SU-DHL-6 (cell line): ENCODE results near the gene CCDC182.

Experiments used
- H2AFZ ChIP-seq: fragments of 200-600 bp; sonication (generic); 2 replicates; pipeline ENCODE4 v1.6.1; 2014; ENCODE audit warnings: low read depth, mild to moderate bottlenecking, moderate library complexity, mixed read lengths, antibody characterized with exemption, low read length; ENCODE audit not compliant: severe bottlenecking
- H3F3A ChIP-seq: fragments of 200-600 bp; shearing (Covaris generic); 2 replicates; pipeline ENCODE4 v1.6.0; 2016; ENCODE audit warnings: antibody characterized with exemption, mild to moderate bottlenecking; ENCODE audit not compliant: insufficient read depth
- H3K27ac ChIP-seq: fragments of 200-600 bp; sonication (generic); 2 replicates; pipeline ENCODE4 v1.5.1; 2016; ENCODE audit warnings: low read depth, mild to moderate bottlenecking, low read length, moderate library complexity, mixed read lengths
- H3K27me3 ChIP-seq: fragments of 200-600 bp; sonication (generic), shearing (Covaris generic); 2 replicates; pipeline ENCODE4 v1.6.0; 2014; ENCODE audit warnings: mild to moderate bottlenecking, low read length
- H3K36me3 ChIP-seq: fragments of 200-600 bp; sonication (generic); 2 replicates; pipeline ENCODE4 v1.6.1; 2014; ENCODE audit warnings: mild to moderate bottlenecking, low read length, mixed read lengths
- H3K4me2 ChIP-seq: fragments of 300-600, 200-600 bp; shearing (Covaris generic), sonication (generic); 2 replicates; pipeline ENCODE4 v1.6.0; 2014; ENCODE audit warnings: low read length, low read depth, mild to moderate bottlenecking; ENCODE audit not compliant: poor library complexity, severe bottlenecking
- H3K4me3 ChIP-seq: fragments of 200-600 bp; sonication (generic); 2 replicates; pipeline ENCODE4 v1.5.1; 2014; ENCODE audit warnings: antibody characterized with exemption, low read length, mild to moderate bottlenecking, mixed read lengths; ENCODE audit not compliant: insufficient read depth, poor library complexity, severe bottlenecking
- H3K79me2 ChIP-seq: fragments of 200-600 bp; sonication (generic); 2 replicates; pipeline ENCODE4 v1.6.1; 2014; ENCODE audit warnings: mild to moderate bottlenecking, low read length, moderate library complexity; ENCODE audit not compliant: insufficient read depth
- H3K9ac ChIP-seq: fragments of 200-600 bp; sonication (generic); 2 replicates; pipeline ENCODE4 v1.7.0; 2014; ENCODE audit warnings: mild to moderate bottlenecking, low read length
- H3K9me2 ChIP-seq: fragments of 200-600 bp; sonication (generic); replicated peaks from 2 replicates; pipeline ENCODE4 v1.6.1; 2014; ENCODE audit warnings: low read length; ENCODE audit not compliant: insufficient read depth
- H3K9me3 ChIP-seq: fragments of 200-600 bp; sonication (generic); 2 replicates; pipeline ENCODE4 v1.6.1; 2014; ENCODE audit warnings: low read length, mixed read lengths; ENCODE audit not compliant: insufficient read depth
- H4K20me1 ChIP-seq: fragments of 200-600 bp; sonication (generic); 2 replicates; pipeline ENCODE4 v1.6.1; 2014; ENCODE audit warnings: low read depth, mild to moderate bottlenecking, antibody characterized with exemption, low read length, moderate library complexity, mixed read lengths
- CTCF ChIP-seq: fragments of 200-600 bp; sonication (generic); IDR thresholded peaks from one replicate; pipeline ENCODE4 v1.5.1; 2017; ENCODE audit warnings: antibody characterized with exemption, mild to moderate bottlenecking, low read length, moderate library complexity; ENCODE audit not compliant: insufficient read depth, poor library complexity, severe bottlenecking
- EZH2phosphoT487 ChIP-seq: fragments of 200-600 bp; sonication (generic), shearing (Covaris generic); conservative IDR thresholded peaks from 2 replicates; pipeline ENCODE4 v1.6.1; 2018; ENCODE audit warnings: mild to moderate bottlenecking, antibody characterized with exemption, low read length, moderate library complexity, mixed read lengths

The CCDC182 gene

GRCh38 chr17:57714665-57715180 lies 30.4 kb downstream of the CCDC182 start:
- H2AFZ ChIP-seq: no peak overlapping the region
- H3K4me3 ChIP-seq: no peak overlapping the region
- H3K36me3 ChIP-seq: no peaks in the 10 kb centered on the region
- TF ChIP-seq EZH2phosphoT487: no peak
- no peak for TF ChIP-seq CTCF
- no peaks in the 10 kb centered on the region for H4K20me1 ChIP-seq
- H3K27me3 ChIP-seq: no peaks in the 10 kb centered on the region
- no peaks in the 10 kb centered on the region for H3K9me3 ChIP-seq
- H3K9me2 ChIP-seq: no peaks in the 10 kb centered on the region
- H3K79me2 ChIP-seq: no peaks in the 10 kb centered on the region
- H3K27ac ChIP-seq: no peak overlapping the region
- H3K9ac ChIP-seq: no peak overlapping the region
- H3K4me2 ChIP-seq: no peak overlapping the region
- H3F3A ChIP-seq: no peaks in the 10 kb centered on the region

DNA sequence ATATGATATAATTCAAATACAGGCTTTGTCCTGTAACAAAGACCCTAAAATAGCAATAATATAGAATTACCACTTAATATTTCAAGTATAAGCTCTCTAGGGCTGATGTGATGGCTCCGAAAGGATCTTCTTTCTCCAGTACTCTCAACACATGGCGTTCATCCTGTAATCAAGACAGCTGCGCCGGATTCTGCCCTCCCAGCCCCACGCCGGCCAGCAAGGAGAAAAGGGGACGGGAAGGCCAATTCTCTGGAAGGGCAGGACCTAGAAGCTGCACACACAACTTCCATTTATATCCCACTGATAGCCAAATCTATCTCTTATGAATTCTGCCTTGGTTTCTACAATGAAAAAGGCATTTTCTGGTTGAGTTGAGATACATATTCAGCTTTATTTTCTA lies 32.0 kb downstream of the CCDC182 start:
- no peaks in the 10 kb centered on the region for H4K20me1 ChIP-seq
- H3K4me3 ChIP-seq: no peak overlapping the region
- no peaks in the 10 kb centered on the region for H3K27me3 ChIP-seq
- no peak overlapping the region for H3K27ac ChIP-seq
- H3K9ac ChIP-seq: no peak overlapping the region
- no peaks in the 10 kb centered on the region for H3K9me3 ChIP-seq
- TF ChIP-seq EZH2phosphoT487 (no peak), CTCF (no peak)
- H3K79me2 ChIP-seq: no peaks in the 10 kb centered on the region
- H2AFZ ChIP-seq: no peak overlapping the region
- H3K9me2 ChIP-seq: no peaks in the 10 kb centered on the region
- no peaks in the 10 kb centered on the region for H3F3A ChIP-seq
- H3K36me3 ChIP-seq: no peaks in the 10 kb centered on the region
- no peak overlapping the region for H3K4me2 ChIP-seq

DNA sequence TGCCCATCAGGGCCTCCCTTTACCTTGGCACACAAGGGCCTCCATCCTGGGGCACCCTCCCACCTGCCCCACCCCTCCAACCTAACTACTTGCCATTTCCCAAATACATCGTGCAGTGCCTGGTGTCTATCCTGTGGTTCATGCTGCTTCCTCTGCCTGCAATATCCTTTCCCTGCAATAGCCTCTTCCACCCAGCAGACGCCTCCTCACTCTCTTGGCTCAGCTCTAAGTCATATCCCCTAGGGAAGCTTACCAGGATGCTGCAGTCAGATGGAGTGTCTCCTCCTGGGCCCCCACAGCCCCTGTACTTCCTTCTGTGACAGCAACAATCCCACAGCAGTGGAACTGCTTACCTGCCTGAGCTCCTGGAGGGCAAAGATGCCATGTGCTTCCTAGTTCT lies 36.7 kb downstream of the CCDC182 start:
- Histone ChIP-seq H4K20me1 (no peaks in the 10 kb centered on the region), H3K79me2 (no peaks in the 10 kb centered on the region), H3K36me3 (no peaks in the 10 kb centered on the region), H3K4me3 (no peak overlapping the region), H3K27me3 (no peaks in the 10 kb centered on the region), H3K9me3 (no peaks in the 10 kb centered on the region), H3F3A (no peaks in the 10 kb centered on the region), H3K9ac (no peak overlapping the region), H2AFZ (no peak overlapping the region), H3K9me2 (no peaks in the 10 kb centered on the region), H3K4me2 (no peak overlapping the region), H3K27ac (no peak overlapping the region)
- TF ChIP-seq EZH2phosphoT487 (no peak), CTCF (no peak)
